Endothelial cell of umbilical vein (primary cell): ENCODE data around the gene ISY1. TPM values are rescaled to one million over a fixed set of nuclear protein-coding genes. Genes with fewer than 3 reads are reported as not detected.
A peak's percentile ranks its signal among the peaks of the same experiment; 100 is the strongest.
"Not testable (repeated sequence)": the region's sequence is repeated elsewhere in the genome, so short reads cannot be mapped to it uniquely, and the experiment has no call there.

Experiments used
- BruUV-seq: library from RNA; stranded (reverse); fragments of 400-500 nt; replicated peaks from 2 replicates; lab custom pipeline; 2021; lab: Mats Ljungman, UMichigan
- CTCF ChIA-PET: fragments of 300-600, 350-600 bp; sonication (Branson Sonifier 250); formaldehyde crosslinking; loops from one replicate; lab custom pipeline; 2021; ENCODE audit warnings: antibody characterized with exemption, inconsistent platforms; lab: Charles Lee
- POLR2A ChIA-PET: fragments of 300-600, 350-600 bp; sonication (Branson Sonifier 250); formaldehyde crosslinking; loops from one replicate; lab custom pipeline; 2021; ENCODE audit warnings: antibody characterized with exemption, inconsistent platforms; lab: Charles Lee
- DNase-seq: peaks from one replicate; pipeline ENCODE4 v3.0.0-alpha.2; 2011; ENCODE audit warnings: low read depth, low spot score
- FAIRE-seq: peaks from 2 replicates; lab custom pipeline; 2011; peaks lifted over from hg19 to GRCh38; lab: Jason Lieb, UNC
- H2AFZ ChIP-seq: 2 replicates; pipeline ENCODE4 v1.6.0; 2012; ENCODE audit warnings: low read depth, low read length, control low read depth, inconsistent platforms
- H3K27ac ChIP-seq: 2 replicates; pipeline ENCODE4 v1.5.1; 2011; ENCODE audit warnings: low read depth, mild to moderate bottlenecking, control low read depth, low read length, moderate library complexity; ENCODE audit not compliant: insufficient read depth
- H3K27me3 ChIP-seq, 2 experiments: 2 replicates each; pipeline versions ENCODE4 v1.6.0 to v1.6.1; 2011; ENCODE audit warnings: low read length in 2 of 2, mixed read lengths in 1 of 2; ENCODE audit not compliant: control insufficient read depth in 2 of 2, insufficient read depth in 2 of 2
- H3K36me3 ChIP-seq, 2 experiments: 2 replicates in 1 of 2; 3 replicates in 1 of 2; pipeline ENCODE4 v1.5.1; 2011; ENCODE audit warnings: low read length in 2 of 2, mild to moderate bottlenecking in 1 of 2, moderate library complexity in 1 of 2; ENCODE audit not compliant: control insufficient read depth in 2 of 2, insufficient read depth in 2 of 2; ENCODE audit errors: extremely low read depth in 1 of 2
- H3K4me1 ChIP-seq: 3 replicates; pipeline ENCODE4 v1.5.1; 2011; ENCODE audit warnings: mild to moderate bottlenecking, low read length; ENCODE audit not compliant: control insufficient read depth, insufficient read depth; ENCODE audit errors: extremely low read depth
- H3K4me2 ChIP-seq: 2 replicates; pipeline ENCODE4 v1.6.1; 2011; ENCODE audit warnings: low read length, control low read depth, mixed read lengths; ENCODE audit not compliant: insufficient read depth
- H3K4me3 ChIP-seq, 3 experiments: fragments of 200-600 bp in 1 of 3; sonication (generic), shearing (Covaris generic) in 1 of 3; replicated peaks in 1 of 3; 2 replicates each; pipeline ENCODE4 v1.5.1; 2011 to 2016; ENCODE audit warnings: control low read depth in 3 of 3, low read length in 3 of 3, mild to moderate bottlenecking in 2 of 3, inconsistent platforms in 1 of 3, low read depth in 1 of 3, moderate library complexity in 1 of 3; ENCODE audit not compliant: insufficient read depth in 1 of 3
- H3K79me2 ChIP-seq: 2 replicates; pipeline ENCODE4 v1.6.0; 2012; ENCODE audit warnings: low read length, inconsistent platforms; ENCODE audit not compliant: control insufficient read depth, insufficient read depth
- H3K9ac ChIP-seq: replicated peaks from 2 replicates; pipeline ENCODE3; 2011; ENCODE audit warnings: low read length, control low read depth; ENCODE audit not compliant: insufficient read depth; ENCODE audit errors: extremely low read depth
- H3K9me1 ChIP-seq: replicated peaks from 3 replicates; pipeline ENCODE4 v1.6.0; 2011; ENCODE audit warnings: mild to moderate bottlenecking, low read length; ENCODE audit not compliant: control insufficient read depth, insufficient read depth; ENCODE audit errors: extremely low read depth
- H3K9me3 ChIP-seq: replicated peaks from 2 replicates; pipeline ENCODE4 v1.5.1; 2012; ENCODE audit warnings: low read length, inconsistent platforms; ENCODE audit not compliant: control insufficient read depth, insufficient read depth
- H4K20me1 ChIP-seq: replicated peaks from 2 replicates; pipeline ENCODE3; 2011; ENCODE audit warnings: mild to moderate bottlenecking, low read length; ENCODE audit not compliant: control insufficient read depth, insufficient read depth; ENCODE audit errors: extremely low read depth
- CTCF ChIP-seq, 2 donors: IDR thresholded peaks; 1 replicate in 1 of 2; 2 replicates in 1 of 2; pipeline ENCODE4 v1.5.1; 2011; ENCODE audit warnings: low read length in 2 of 2, mild to moderate bottlenecking in 2 of 2, moderate library complexity in 2 of 2, control low read depth in 1 of 2, inconsistent platforms in 1 of 2, low read depth in 1 of 2; ENCODE audit not compliant: insufficient read depth in 1 of 2; ENCODE audit errors: extremely low read depth in 1 of 2
- EZH2 ChIP-seq: IDR thresholded peaks from 2 replicates; pipeline ENCODE4 v1.6.1; 2012; ENCODE audit warnings: borderline replicate concordance, low read depth, mild to moderate bottlenecking, moderate library complexity, low read length, inconsistent platforms; ENCODE audit not compliant: severe bottlenecking
- FOS ChIP-seq: IDR thresholded peaks from 2 replicates; pipeline ENCODE4 v1.6.1; 2011; ENCODE audit warnings: mild to moderate bottlenecking, low read length, moderate library complexity, borderline replicate concordance; ENCODE audit not compliant: insufficient read depth
- GATA2 ChIP-seq: IDR thresholded peaks from 2 replicates; pipeline ENCODE4 v1.7.0; 2011; ENCODE audit warnings: low read depth, mild to moderate bottlenecking, moderate library complexity, mixed read lengths, low read length; ENCODE audit not compliant: insufficient read length, insufficient read depth
- JUN ChIP-seq: IDR thresholded peaks from 2 replicates; pipeline ENCODE4 v1.6.1; 2011; ENCODE audit warnings: borderline replicate concordance, low read depth; ENCODE audit not compliant: insufficient read length, insufficient read depth
- MAX ChIP-seq: IDR thresholded peaks from 2 replicates; pipeline ENCODE4 v1.6.1; 2011; ENCODE audit not compliant: insufficient read depth, insufficient read length
- MYC ChIP-seq: IDR thresholded peaks from one replicate; pipeline ENCODE4 v1.6.1; 2011; ENCODE audit warnings: mild to moderate bottlenecking, low read depth, low read length
- POLR2A ChIP-seq: IDR thresholded peaks from 2 replicates; pipeline ENCODE4 v1.6.1; 2012; ENCODE audit warnings: low read depth, mild to moderate bottlenecking, control low read depth, low read length
- POLR2AphosphoS5 ChIP-seq: IDR thresholded peaks from 2 replicates; pipeline ENCODE4 v1.6.1; 2012; ENCODE audit warnings: low read depth, mild to moderate bottlenecking, control low read depth, low read length, moderate library complexity; ENCODE audit not compliant: insufficient read depth
- dilution Hi-C: fragments of 300-500 bp; cut with MboI; formaldehyde crosslinking; loops from one replicate; pipeline ENCODE4 v1.15.0; 2019; ENCODE audit warnings: low sequenced_read_pairs; ENCODE audit not compliant: extremely low pct_ligation_motif_present
- intact Hi-C: fragments of 100-400 bp; cut with micrococcal nuclease; formaldehyde crosslinking; loops from one replicate; pipeline ENCODE4 v1.10.0; 2022
- polyA plus RNA-seq, 4 experiments: library from polyadenylated mRNA; depleted of rRNA in 3 of 4; stranded (reverse) in 3 of 4; unstranded in 1 of 4; fragments of >200 nt; gene quantifications; 2 replicates each; pipeline versions ENCODE4 v1.2.1 to v1.2.3, GENCODE V29; 2011 to 2012; ENCODE audit warnings: missing spikeins in 1 of 4
- total RNA-seq: library from RNA; stranded (reverse); gene quantifications from 2 replicates; pipeline ENCODE4 v1.2.3, GENCODE V29; 2021

Gene ISY1
- total and polyA plus RNA-seq, 2 donors (not counting 3 experiments of a cell fraction or from before 2014, with no cell fraction given), result 50.7 to 59.4 TPM

GRCh38 chr3:129185783-129186182, 24.9 kb upstream of the ISY1 start:
- dilution Hi-C loops, result no loop called here

GRCh38 chr3:129184784-129185542, 24.1 kb upstream of the ISY1 start:
- H3K27me3 ChIP-seq, FAIRE-seq, H3K9me3 ChIP-seq, H3K27ac ChIP-seq, H2AFZ ChIP-seq, H4K20me1 ChIP-seq, H3K9me1 ChIP-seq, H3K36me3 ChIP-seq, DNase-seq, BruUV-seq, dilution Hi-C loops: not testable (repeated sequence)
- Histone ChIP-seq H3K4me1 (peaks cover 25% of the 10 kb centered on the region), H3K4me3 (peak overlapping the region in 1 of 3 experiments; percentile 90), H3K79me2 (peaks cover 43% of the 10 kb centered on the region), H3K4me2 (peak overlapping the region; percentile 90), H3K9ac (peak overlapping the region; percentile 99)
- ChIA-PET POLR2A (interaction anchor here (0.6 to 0.7 kb wide), 2 partner anchors 99 to 1594 kb away, joined by 3 read pairs; partner anchors contain the start of gene TPRA1), CTCF (interaction anchor here (1.4 to 3.8 kb wide), 3 partner anchors 11 to 61 kb away, joined by 3 to 32 read pairs (median 17); no protein-coding TSS in a partner anchor)
- intact Hi-C loops, result loop anchor here (5.0 kb wide), 1 partner anchor 132 kb away; a partner anchor contains a TSS

More at GRCh38 chr3:129185783-129186182, 24.9 kb upstream of the ISY1 start:
- intact Hi-C loops, result no loop called here
- no peaks in the 10 kb centered on the region for H3K9me1 ChIP-seq
- H3K4me1 ChIP-seq, result peaks cover 17% of the 10 kb centered on the region
- H3K27ac ChIP-seq, result no peak overlapping the region
- no peaks in the 10 kb centered on the region for H3K27me3 ChIP-seq
- H3K9me3 ChIP-seq, result no peaks in the 10 kb centered on the region
- peaks cover 3% of the 10 kb centered on the region for H4K20me1 ChIP-seq
- no peak for FAIRE-seq
- no peaks in the 10 kb centered on the region for H3K36me3 ChIP-seq
- no peak for DNase-seq
- POLR2A ChIA-PET, result interaction anchor here (0.6 kb wide), 1 partner anchor 1595 kb away, joined by 3 read pairs; the partner anchor contains the start of gene TPRA1
- CTCF ChIA-PET, result interaction anchor here (0.7 to 3.8 kb wide), 6 partner anchors 10 to 60 kb away, joined by 3 to 32 read pairs (median 4); no protein-coding TSS in a partner anchor
- H3K4me3 ChIP-seq, result no peak overlapping the region
- H3K9ac ChIP-seq, result no peak overlapping the region
- H2AFZ ChIP-seq, result no peak overlapping the region
- TF ChIP-seq GATA2, result no peak
- no peak for TF ChIP-seq CTCF (IDR thresholded peaks at IDR 0.05; ENCODE audit: extremely low read depth in 1 of 2, insufficient read depth in 1 of 2, low read depth in 1 of 2, low read length in 2 of 2)
- no peak for TF ChIP-seq EZH2
- TF ChIP-seq FOS, result no peak
- no peak for TF ChIP-seq POLR2A
- no peak for TF ChIP-seq JUN
- TF ChIP-seq POLR2AphosphoS5, result no peak
- TF ChIP-seq MAX, result no peak
- no peak for TF ChIP-seq MYC
- no peak overlapping the region for H3K4me2 ChIP-seq
- peaks cover 35% of the 10 kb centered on the region for H3K79me2 ChIP-seq
- BruUV-seq, result no TSS peak
